Testis (tissue), 3 donors: ENCODE data around the gene BCAS3. TPM values are rescaled to one million over a fixed set of nuclear protein-coding genes. Genes with fewer than 3 reads are reported as not detected.
A peak's percentile ranks its signal among the peaks of the same experiment; 100 is the strongest.

ENCODE experiments used
- DNase-seq: peaks from one replicate; pipeline ENCODE4 v3.0.0-alpha.2; 2019
- H3K27ac ChIP-seq, 2 donors: fragments of 200-600 bp; sonication (generic); one replicate each; pipeline ENCODE4 v1.5.1; 2019
- H3K27me3 ChIP-seq: fragments of 200-600 bp; sonication (generic); one replicate; pipeline ENCODE4 v1.5.1; 2019
- H3K36me3 ChIP-seq: fragments of 200-600 bp; sonication (generic); one replicate; pipeline ENCODE4 v1.5.1; 2017; ENCODE audit warnings: low read depth; ENCODE audit errors: missing control alignments
- H3K4me1 ChIP-seq: fragments of 200-600 bp; sonication (generic); one replicate; pipeline ENCODE4 v1.5.1; 2019
- H3K4me3 ChIP-seq, 2 donors: fragments of 200-600 bp; sonication (generic); one replicate each; pipeline ENCODE4 v1.5.1; 2017 to 2019
- H3K9me3 ChIP-seq: fragments of 200-600 bp; sonication (generic); one replicate; pipeline ENCODE4 v1.5.1; 2017
- CTCF ChIP-seq, 3 experiments: fragments of 450-650 bp in 2 of 3; fragments of 200-600 bp in 1 of 3; sonication (generic) in 1 of 3; IDR thresholded peaks; one replicate each; pipeline ENCODE4 v1.5.1; 2016 to 2019; ENCODE audit warnings: antibody characterized with exemption in 3 of 3, mild to moderate bottlenecking in 2 of 3, moderate library complexity in 1 of 3
- POLR2A ChIP-seq: fragments of 450-650 bp; IDR thresholded peaks from one replicate; pipeline ENCODE4 v1.6.1; 2017; ENCODE audit warnings: antibody characterized with exemption, mild to moderate bottlenecking, moderate library complexity
- WGBS, 2 donors: methylation state at CpG; one replicate each; pipeline ENCODE4 v1.1.5; 2018; 5-methylcytosine and 5-hydroxymethylcytosine counted together
- intact Hi-C: fragments of 100-400 bp; cut with DNase I; formaldehyde crosslinking; loops from one replicate; pipeline ENCODE4 v1.15.1; 2023; ENCODE audit warnings: low total_unique reads
- polyA plus RNA-seq: library from polyadenylated mRNA; stranded (reverse); fragments of 350-450 nt; fragmentation: Illumina TruSeq; extraction: RNeasy Lipid Tissue Mini Kit (QIAGEN cat#74804); gene quantifications from one replicate; pipeline ENCODE4 v1.2.3, GENCODE V29; 2014; ENCODE audit warnings: low read depth, low replicate concordance; ENCODE audit not compliant: insufficient read depth
- total RNA-seq, 2 donors: library from RNA; depleted of rRNA; stranded (reverse); fragments of >200 nt; gene quantifications; one replicate each; pipeline ENCODE4 v1.2.3, GENCODE V29; 2016

BCAS3 gene
- total and polyA plus RNA-seq, 3 donors from 2014 or later, result 54.8 to 96.7 (median 73.0) TPM

DNA sequence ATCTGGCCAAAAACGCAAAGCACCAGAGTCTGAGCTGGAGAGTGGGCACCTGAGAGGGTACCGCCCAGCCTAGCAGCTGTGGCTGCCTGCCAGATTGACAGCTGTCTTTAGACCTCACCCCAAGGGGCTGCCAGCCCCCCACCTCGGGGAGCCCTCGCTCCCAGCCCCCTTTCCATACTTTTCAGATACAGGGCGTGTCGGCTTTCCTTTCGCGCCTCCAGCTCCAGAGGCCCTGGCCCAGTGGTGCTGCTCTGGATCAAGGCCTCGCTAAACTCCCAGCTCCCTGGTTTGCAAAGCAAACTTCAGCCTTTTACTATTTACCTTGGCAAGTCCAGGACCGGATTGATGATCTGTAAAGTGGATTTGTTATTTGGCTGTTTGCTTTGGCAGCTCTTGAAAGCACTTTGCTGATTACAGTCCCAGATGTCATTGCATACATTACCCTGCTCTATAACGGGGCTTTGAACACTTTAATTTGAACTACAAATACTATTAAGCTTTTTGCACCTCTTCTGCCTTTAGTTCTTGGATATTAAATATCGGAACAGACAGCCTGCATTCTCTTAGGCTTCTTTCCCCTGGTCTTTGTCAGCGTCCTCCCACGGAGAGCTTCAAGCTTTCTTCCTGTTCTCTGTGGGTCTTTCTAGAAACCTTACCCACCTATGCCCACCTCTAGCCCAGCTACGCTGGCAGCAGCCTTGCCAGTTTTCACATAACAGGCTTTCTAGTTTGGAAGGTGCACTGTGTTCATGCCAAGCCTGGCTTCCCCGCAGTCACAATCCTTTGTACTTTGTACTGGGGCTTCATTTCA, 658.4 kb downstream of the BCAS3 start:
- WGBS, 2 donors, result 43 to 58% methylated on average over 16 of the region's 16 CpGs
- H3K27me3 ChIP-seq, result no peaks in the 10 kb centered on the region
- intact Hi-C loops, result no loop called here
- peak overlapping the region; percentile 48 to 57 for H3K27ac ChIP-seq
- DNase-seq, result no peak
- no peaks in the 10 kb centered on the region for H3K9me3 ChIP-seq
- H3K4me1 ChIP-seq, result peaks cover 34% of the 10 kb centered on the region
- no peak for TF ChIP-seq CTCF (IDR thresholded peaks at IDR 0.05)
- no peak for TF ChIP-seq POLR2A
- H3K4me3 ChIP-seq, result no peak overlapping the region
- no peaks in the 10 kb centered on the region for H3K36me3 ChIP-seq

DNA sequence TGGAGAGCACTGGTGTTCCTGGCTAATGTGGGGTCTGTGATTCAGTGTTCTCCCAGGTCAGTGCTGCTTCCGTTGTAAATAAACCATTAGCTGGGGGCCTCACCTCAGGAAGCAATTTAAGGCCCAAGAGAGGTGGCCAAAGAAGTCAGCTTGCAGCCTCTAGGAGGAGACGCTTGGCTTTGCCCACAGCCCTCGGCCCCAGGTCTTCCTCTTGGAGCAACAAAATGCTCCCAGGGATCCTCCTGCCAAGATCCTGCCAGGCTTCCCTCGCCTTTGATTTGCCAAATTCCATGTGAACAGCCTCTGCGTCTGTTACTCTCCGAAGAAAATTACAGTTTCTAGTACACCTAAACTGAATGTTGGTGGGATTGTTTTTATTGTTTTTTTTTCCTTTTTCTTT, 659.6 kb downstream of the BCAS3 start:
- Histone ChIP-seq H3K9me3 (no peaks in the 10 kb centered on the region), H3K27ac (peak overlapping the region in 1 of 2 donors; percentile 55), H3K36me3 (no peaks in the 10 kb centered on the region), H3K4me1 (peaks cover 22% of the 10 kb centered on the region), H3K27me3 (no peaks in the 10 kb centered on the region), H3K4me3 (no peak overlapping the region)
- WGBS, 2 donors, result 69 to 73% methylated on average over 6 of the region's 6 CpGs
- TF ChIP-seq POLR2A (no peak), CTCF (IDR thresholded peaks at IDR 0.05) (no peak)
- DNase-seq, result no peak
- intact Hi-C loops, result no loop called here

DNA sequence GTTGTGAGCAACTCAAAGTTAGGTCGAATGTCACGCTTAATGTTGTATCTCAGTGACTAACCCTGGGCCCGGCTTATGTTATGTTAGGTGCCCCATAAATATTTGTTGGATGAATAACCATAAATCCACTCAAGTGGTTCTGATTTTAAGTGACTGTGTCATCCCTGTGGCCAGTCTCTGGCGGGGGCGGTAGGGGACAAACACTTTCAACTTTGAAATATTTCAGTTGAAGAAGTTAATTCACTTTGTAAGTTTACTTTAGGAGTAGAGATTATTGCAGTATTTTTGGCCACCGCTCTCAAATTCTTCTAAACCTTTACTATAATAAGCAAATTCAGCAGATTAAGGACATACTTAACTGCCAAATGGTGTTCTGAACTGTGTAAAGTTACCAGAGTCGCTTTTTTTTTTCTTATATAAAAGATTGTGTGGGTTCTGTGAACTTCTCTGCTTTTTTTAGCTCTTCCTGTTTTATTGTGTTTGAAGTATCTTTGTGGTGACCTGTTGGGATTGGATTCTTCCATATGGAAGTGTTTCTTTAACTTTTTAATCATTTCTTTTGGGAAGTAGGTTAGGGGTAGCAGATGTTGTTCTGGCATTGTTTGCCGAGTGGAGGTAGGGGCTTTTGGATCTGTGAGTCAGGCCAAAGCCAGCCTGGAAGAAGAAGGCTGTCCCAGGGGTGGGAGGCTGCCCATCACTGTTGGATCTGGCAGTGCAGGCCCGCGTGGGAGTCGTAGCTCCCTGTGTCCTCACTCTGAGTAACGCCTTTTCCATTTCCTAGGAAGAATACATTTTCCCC, 660.5 kb downstream of the BCAS3 start:
- intact Hi-C loops, result no loop called here
- H3K27ac ChIP-seq, result peak overlapping the region; percentile 50 to 55
- H3K36me3 ChIP-seq, result no peaks in the 10 kb centered on the region
- TF ChIP-seq CTCF (IDR thresholded peaks at IDR 0.05) (no peak), POLR2A (no peak)
- H3K27me3 ChIP-seq, result no peaks in the 10 kb centered on the region
- H3K9me3 ChIP-seq, result no peaks in the 10 kb centered on the region
- DNase-seq, result no peak
- no peak overlapping the region for H3K4me3 ChIP-seq
- WGBS, 2 donors, result 50 to 54% methylated on average over 12 of the region's 12 CpGs
- peaks cover 22% of the 10 kb centered on the region for H3K4me1 ChIP-seq

GRCh38 chr17:61338874-61339478, 661.3 kb downstream of the BCAS3 start:
- H3K27me3 ChIP-seq, result no peaks in the 10 kb centered on the region
- H3K4me1 ChIP-seq, result peaks cover 22% of the 10 kb centered on the region
- H3K27ac ChIP-seq, result peak overlapping the region in 1 of 2 donors; percentile 55
- no peak for DNase-seq
- intact Hi-C loops, result no loop called here
- no peaks in the 10 kb centered on the region for H3K36me3 ChIP-seq
- TF ChIP-seq CTCF (IDR thresholded peaks at IDR 0.05) (no peak), POLR2A (no peak)
- no peaks in the 10 kb centered on the region for H3K9me3 ChIP-seq
- WGBS, 2 donors, result 83 to 88% methylated on average over 5 of the region's 5 CpGs
- no peak overlapping the region for H3K4me3 ChIP-seq
